Measurements from ENCODE around the gene CHRNA7.

The CHRNA7 gene

GRCh38 chr15:32029862-32030781 lies at the start of gene CHRNA7:
CHRNA7 (plus strand) TSS chr15:32030515; CDS start chr15:32030595, 80 bp downstream.
- Histone ChIP-seq H3K9me3 (ENCODE audit: low read depth, low read length) (no peaks in the 10 kb centered on the region), H3K36me3 (ENCODE audit: insufficient read depth, low read length) (no peaks in the 10 kb centered on the region), H3K27ac (no peak within 1 kb of the TSS), H3K4me3 (peak within 1 kb of the TSS; percentile 66), H3K9ac (ENCODE audit: insufficient read length) (no peak within 1 kb of the TSS)
- TF ChIP-seq EZH2 (IDR thresholded peaks at IDR 0.05) (no peak), FOXP2 (optimal IDR thresholded peaks at IDR 0.05; ENCODE audit: control extremely low read depth, extremely low read length, insufficient read depth) (no peak), POLR2AphosphoS5 (IDR thresholded peaks at IDR 0.05; ENCODE audit: borderline replicate concordance, low read depth, low read length) (no peak)
- no peak for DNase-seq (ENCODE audit: low read depth, low spot score)

- TF ChIP-seq EZH2 (IDR thresholded peaks at IDR 0.05) (no peak), FOXP2 (optimal IDR thresholded peaks at IDR 0.05; ENCODE audit: control extremely low read depth, extremely low read length, insufficient read depth) (no peak), POLR2AphosphoS5 (IDR thresholded peaks at IDR 0.05; ENCODE audit: borderline replicate concordance, low read depth, low read length) (no peak)
- no peak for DNase-seq (ENCODE audit: low read depth, low spot score)
- no peak overlapping the region for H3K4me3 ChIP-seq
- H3K27ac ChIP-seq, result no peak overlapping the region
- H3K9me3 ChIP-seq (ENCODE audit: low read depth, low read length), result no peaks in the 10 kb centered on the region
- H3K9ac ChIP-seq (ENCODE audit: insufficient read length), result no peak overlapping the region
- no peaks in the 10 kb centered on the region for H3K36me3 ChIP-seq (ENCODE audit: insufficient read depth, low read length)
Observed at GRCh38 chr15:31985607-31986006, 44.7 kb upstream of the CHRNA7 start.

DNA sequence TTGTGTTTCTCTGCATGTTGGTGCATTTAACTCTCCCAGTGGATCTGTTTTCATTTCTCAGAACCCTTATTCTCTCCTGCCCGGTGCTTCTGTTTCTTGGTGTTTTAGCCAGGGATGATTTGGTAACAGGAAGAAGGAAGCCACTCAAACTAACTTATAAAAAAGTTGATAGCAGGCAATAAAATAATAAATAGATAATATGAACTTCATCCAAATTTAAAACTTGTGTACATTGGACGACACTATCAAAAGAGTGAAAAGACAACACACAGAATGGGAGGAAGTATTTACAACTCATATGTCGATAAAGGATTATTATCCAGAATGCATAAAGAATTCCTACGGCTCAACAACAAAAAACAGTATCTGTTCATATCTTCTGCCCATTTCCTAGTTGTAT lies 37.3 kb upstream of the CHRNA7 start:
- no peaks in the 10 kb centered on the region for H3K9me3 ChIP-seq (ENCODE audit: low read depth, low read length)
- H3K4me3 ChIP-seq, result no peak overlapping the region
- no peak for TF ChIP-seq EZH2 (IDR thresholded peaks at IDR 0.05)
- no peak for TF ChIP-seq FOXP2 (optimal IDR thresholded peaks at IDR 0.05; ENCODE audit: control extremely low read depth, extremely low read length, insufficient read depth)
- TF ChIP-seq POLR2AphosphoS5 (IDR thresholded peaks at IDR 0.05; ENCODE audit: borderline replicate concordance, low read depth, low read length), result no peak
- no peak overlapping the region for H3K9ac ChIP-seq (ENCODE audit: insufficient read length)
- no peak for DNase-seq (ENCODE audit: low read depth, low spot score)
- H3K36me3 ChIP-seq (ENCODE audit: insufficient read depth, low read length), result no peaks in the 10 kb centered on the region
- no peak overlapping the region for H3K27ac ChIP-seq

DNA sequence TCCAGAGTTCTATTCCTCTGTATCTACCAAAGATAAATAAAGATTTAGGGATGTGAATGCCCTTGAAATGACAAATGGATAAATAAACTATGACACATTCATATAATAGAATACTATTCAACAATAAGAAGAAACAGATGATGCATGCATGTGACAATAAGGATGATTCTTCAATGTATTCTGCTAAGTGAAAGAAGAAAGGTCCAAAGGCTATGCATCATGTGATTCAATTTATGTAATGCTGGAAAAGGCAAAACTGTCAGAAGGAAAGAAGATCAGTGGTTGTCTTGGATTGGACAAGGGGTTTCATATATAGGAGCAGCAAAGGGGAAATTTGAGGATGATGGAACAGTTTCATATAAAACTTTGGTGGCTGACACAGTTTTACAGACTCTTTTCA lies 32.6 kb upstream of the CHRNA7 start:
- Histone ChIP-seq H3K36me3 (ENCODE audit: insufficient read depth, low read length) (no peaks in the 10 kb centered on the region), H3K9me3 (ENCODE audit: low read depth, low read length) (no peaks in the 10 kb centered on the region), H3K27ac (no peak overlapping the region), H3K9ac (ENCODE audit: insufficient read length) (no peak overlapping the region), H3K4me3 (no peak overlapping the region)
- DNase-seq (ENCODE audit: low read depth, low spot score), result no peak
- TF ChIP-seq FOXP2 (optimal IDR thresholded peaks at IDR 0.05; ENCODE audit: control extremely low read depth, extremely low read length, insufficient read depth), result no peak
- TF ChIP-seq POLR2AphosphoS5 (IDR thresholded peaks at IDR 0.05; ENCODE audit: borderline replicate concordance, low read depth, low read length), result no peak
- no peak for TF ChIP-seq EZH2 (IDR thresholded peaks at IDR 0.05)

DNA sequence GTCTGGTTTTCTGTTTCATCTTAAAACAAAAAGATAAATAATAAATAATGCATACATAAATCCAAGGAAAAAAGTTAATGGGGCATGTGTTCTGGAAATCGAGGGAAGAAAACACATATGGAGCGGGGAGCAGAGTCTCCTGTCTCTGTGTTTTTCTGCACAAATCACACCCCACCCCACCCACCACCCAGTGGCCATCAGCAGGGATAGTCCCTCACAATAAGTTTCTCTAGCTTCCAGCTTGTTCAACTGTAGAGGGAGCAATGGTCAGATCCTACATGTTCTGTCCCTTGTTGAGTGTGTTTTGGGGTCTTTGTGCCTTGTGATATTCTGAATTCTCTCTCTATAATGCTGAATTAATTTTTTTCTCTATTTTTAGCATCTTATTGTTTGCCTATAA lies 26.8 kb upstream of the CHRNA7 start:
- H3K9me3 ChIP-seq (ENCODE audit: low read depth, low read length), result no peaks in the 10 kb centered on the region
- no peak for DNase-seq (ENCODE audit: low read depth, low spot score)
- no peaks in the 10 kb centered on the region for H3K36me3 ChIP-seq (ENCODE audit: insufficient read depth, low read length)
- no peak overlapping the region for H3K27ac ChIP-seq
- no peak overlapping the region for H3K4me3 ChIP-seq
- TF ChIP-seq EZH2 (IDR thresholded peaks at IDR 0.05) (no peak), FOXP2 (optimal IDR thresholded peaks at IDR 0.05; ENCODE audit: control extremely low read depth, extremely low read length, insufficient read depth) (no peak), POLR2AphosphoS5 (IDR thresholded peaks at IDR 0.05; ENCODE audit: borderline replicate concordance, low read depth, low read length) (no peak)
- H3K9ac ChIP-seq (ENCODE audit: insufficient read length), result no peak overlapping the region

GRCh38 chr15:32004249-32004648 lies 26.1 kb upstream of the CHRNA7 start:
- DNase-seq (ENCODE audit: low read depth, low spot score), result no peak
- TF ChIP-seq FOXP2 (optimal IDR thresholded peaks at IDR 0.05; ENCODE audit: control extremely low read depth, extremely low read length, insufficient read depth) (no peak), EZH2 (IDR thresholded peaks at IDR 0.05) (no peak), POLR2AphosphoS5 (IDR thresholded peaks at IDR 0.05; ENCODE audit: borderline replicate concordance, low read depth, low read length) (no peak)
- H3K9ac ChIP-seq (ENCODE audit: insufficient read length), result no peak overlapping the region

GRCh38 chr15:32007355-32007960 lies 22.9 kb upstream of the CHRNA7 start:
- no peak overlapping the region for H3K27ac ChIP-seq
- DNase-seq (ENCODE audit: low read depth, low spot score), result no peak
- H3K9ac ChIP-seq (ENCODE audit: insufficient read length), result no peak overlapping the region
- H3K9me3 ChIP-seq (ENCODE audit: low read depth, low read length), result no peaks in the 10 kb centered on the region
- H3K36me3 ChIP-seq (ENCODE audit: insufficient read depth, low read length), result no peaks in the 10 kb centered on the region
- no peak for TF ChIP-seq EZH2 (IDR thresholded peaks at IDR 0.05)
- no peak for TF ChIP-seq POLR2AphosphoS5 (IDR thresholded peaks at IDR 0.05; ENCODE audit: borderline replicate concordance, low read depth, low read length)
- no peak for TF ChIP-seq FOXP2 (optimal IDR thresholded peaks at IDR 0.05; ENCODE audit: control extremely low read depth, extremely low read length, insufficient read depth)
- H3K4me3 ChIP-seq, result no peak overlapping the region

More at GRCh38 chr15:32004249-32004648, 26.1 kb upstream of the CHRNA7 start:
- H3K9me3 ChIP-seq (ENCODE audit: low read depth, low read length), result no peaks in the 10 kb centered on the region
- H3K27ac ChIP-seq, result no peak overlapping the region
- no peak overlapping the region for H3K4me3 ChIP-seq
- H3K36me3 ChIP-seq (ENCODE audit: insufficient read depth, low read length), result no peaks in the 10 kb centered on the region

DNA sequence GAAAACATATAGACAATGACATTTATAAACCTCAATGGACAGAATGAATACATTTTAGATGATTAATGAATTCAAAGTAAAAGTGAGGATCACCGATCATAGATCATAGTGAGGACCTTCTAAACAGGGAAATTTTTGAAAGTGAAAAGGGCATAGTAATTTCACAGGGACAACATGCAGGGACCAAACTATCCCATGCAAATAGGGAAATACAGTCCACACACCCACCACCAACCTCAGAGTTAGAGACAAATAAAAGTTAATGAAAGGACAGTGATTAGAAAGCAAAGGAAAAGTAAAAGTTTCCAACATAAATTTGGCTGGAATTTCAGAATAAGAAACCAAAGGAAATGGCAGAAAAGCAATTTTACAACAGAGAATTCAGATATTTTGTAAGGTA lies 15.4 kb upstream of the CHRNA7 start:
- TF ChIP-seq FOXP2 (optimal IDR thresholded peaks at IDR 0.05; ENCODE audit: control extremely low read depth, extremely low read length, insufficient read depth), result no peak
- no peak for TF ChIP-seq POLR2AphosphoS5 (IDR thresholded peaks at IDR 0.05; ENCODE audit: borderline replicate concordance, low read depth, low read length)
- no peak for TF ChIP-seq EZH2 (IDR thresholded peaks at IDR 0.05)
- no peaks in the 10 kb centered on the region for H3K9me3 ChIP-seq (ENCODE audit: low read depth, low read length)
- H3K9ac ChIP-seq (ENCODE audit: insufficient read length), result no peak overlapping the region
- no peak for DNase-seq (ENCODE audit: low read depth, low spot score)
- no peaks in the 10 kb centered on the region for H3K36me3 ChIP-seq (ENCODE audit: insufficient read depth, low read length)
- H3K27ac ChIP-seq, result no peak overlapping the region
- no peak overlapping the region for H3K4me3 ChIP-seq

Measured in SK-N-MC (cell line).